Measurements from ENCODE around the gene DOCK2.
"Not testable (repeated sequence)": the region's sequence is repeated elsewhere in the genome, so short reads cannot be mapped to it uniquely, and the experiment has no call there.

Gene DOCK2

DNA sequence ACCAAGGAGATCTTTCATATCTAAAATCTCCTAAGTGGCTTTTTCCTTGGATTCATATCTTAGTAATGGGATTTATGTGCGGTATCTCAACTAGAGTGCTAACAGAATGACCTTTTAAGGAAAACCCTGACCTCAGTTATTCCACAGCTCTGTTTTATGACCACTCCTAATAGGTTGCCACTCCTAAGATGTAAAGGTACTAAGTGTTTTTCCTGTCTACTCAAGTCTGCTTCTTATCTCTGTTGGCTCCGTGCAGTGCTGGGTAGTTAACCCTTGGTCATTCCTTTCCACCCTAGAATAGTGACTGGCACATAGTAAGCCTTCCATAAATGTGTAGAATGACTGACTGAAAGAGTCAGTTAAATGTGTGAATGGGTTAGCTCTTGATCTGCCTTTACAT is 161.4 kb downstream of the DOCK2 start:
- DNase-seq = no peak

- DNase-seq = no peak
Observed at GRCh38 chr5:169798906-169799660, 162.0 kb downstream of the DOCK2 start.

- DNase-seq = no peak
Observed at GRCh38 chr5:169801324-169801777, 164.3 kb downstream of the DOCK2 start.

GRCh38 chr5:169801781-169802180 is 164.7 kb downstream of the DOCK2 start:
- no peak for DNase-seq

GRCh38 chr5:169803077-169803981 is 166.3 kb downstream of the DOCK2 start:
- DNase-seq = no peak

DNA sequence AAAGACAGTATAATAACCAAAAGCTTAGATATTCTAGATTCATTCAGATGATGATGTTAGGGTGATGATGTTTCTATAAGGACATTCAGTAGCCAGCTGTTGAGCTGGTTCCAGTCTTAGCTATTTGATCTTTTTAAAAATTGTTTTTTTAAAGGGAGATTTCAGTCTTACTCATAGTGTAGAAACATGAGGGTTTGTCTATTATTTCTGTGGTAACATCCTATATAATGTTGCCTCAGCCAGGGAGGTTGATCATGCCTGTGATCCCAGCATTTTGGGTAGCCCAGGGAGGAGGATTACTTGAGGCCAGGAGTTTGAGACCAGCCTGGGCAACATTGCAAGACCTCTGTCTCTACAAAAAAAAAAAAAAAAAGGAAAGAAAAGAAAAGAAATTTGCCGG is 167.8 kb downstream of the DOCK2 start:
- no peak for DNase-seq

GRCh38 chr5:169805527-169805934 is 168.5 kb downstream of the DOCK2 start:
- peak; percentile 59 to 62 for DNase-seq

- DNase-seq = no peak
Observed at GRCh38 chr5:169805937-169806700, 169.0 kb downstream of the DOCK2 start.

- DNase-seq = no peak
Observed at GRCh38 chr5:169808118-169808581, 171.1 kb downstream of the DOCK2 start.

- not testable (repeated sequence) for DNase-seq
Observed at GRCh38 chr5:169808880-169809279, 171.8 kb downstream of the DOCK2 start.

GRCh38 chr5:169809281-169809680 is 172.2 kb downstream of the DOCK2 start:
- DNase-seq = no peak

DNA sequence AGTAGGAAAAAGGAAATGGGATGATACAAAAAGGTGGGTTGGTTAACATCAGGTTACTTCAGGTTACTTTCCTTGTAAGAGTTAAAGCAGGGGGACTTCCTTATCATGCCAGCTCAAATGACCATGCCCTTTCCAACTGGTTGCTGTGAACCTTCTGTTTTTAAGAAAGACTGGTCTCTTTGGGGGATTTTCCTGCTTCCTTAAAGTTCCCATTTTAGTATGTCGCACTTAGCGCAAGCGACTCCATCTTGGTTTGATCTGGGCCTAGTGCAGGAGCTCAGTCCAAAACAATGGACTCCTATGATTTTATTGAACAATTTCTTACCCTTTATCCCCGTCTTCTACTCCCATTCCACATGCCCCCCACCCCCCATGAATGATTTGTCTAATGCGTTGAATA is 173.4 kb downstream of the DOCK2 start:
- no peak for DNase-seq

DNA sequence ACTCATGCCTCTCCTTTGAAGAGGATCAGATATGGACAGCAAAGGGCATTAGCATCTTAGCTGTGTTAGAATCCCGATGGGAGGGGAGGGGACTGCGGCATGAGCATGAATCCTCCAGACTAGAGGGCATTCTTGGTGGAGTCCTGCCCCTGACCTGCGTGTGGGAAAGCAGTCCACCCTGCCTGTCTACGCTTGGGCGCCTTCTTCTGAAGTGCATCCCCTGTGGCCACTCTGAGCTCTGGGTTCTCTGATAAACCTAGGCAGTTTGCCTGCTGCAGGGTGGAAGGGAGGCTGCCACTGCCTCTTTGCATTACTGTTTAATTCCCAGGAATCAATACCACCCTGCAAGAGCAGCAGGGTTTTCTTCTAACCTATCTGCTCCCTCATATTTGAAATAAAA is 173.9 kb downstream of the DOCK2 start:
- no peak for DNase-seq

- no peak for DNase-seq
Observed at GRCh38 chr5:169811680-169812079, 174.6 kb downstream of the DOCK2 start.

- DNase-seq = no peak
Observed at GRCh38 chr5:169812786-169813185, 175.7 kb downstream of the DOCK2 start.

- no peak for DNase-seq
Observed at GRCh38 chr5:169814045-169814444, 177.0 kb downstream of the DOCK2 start.

DNA sequence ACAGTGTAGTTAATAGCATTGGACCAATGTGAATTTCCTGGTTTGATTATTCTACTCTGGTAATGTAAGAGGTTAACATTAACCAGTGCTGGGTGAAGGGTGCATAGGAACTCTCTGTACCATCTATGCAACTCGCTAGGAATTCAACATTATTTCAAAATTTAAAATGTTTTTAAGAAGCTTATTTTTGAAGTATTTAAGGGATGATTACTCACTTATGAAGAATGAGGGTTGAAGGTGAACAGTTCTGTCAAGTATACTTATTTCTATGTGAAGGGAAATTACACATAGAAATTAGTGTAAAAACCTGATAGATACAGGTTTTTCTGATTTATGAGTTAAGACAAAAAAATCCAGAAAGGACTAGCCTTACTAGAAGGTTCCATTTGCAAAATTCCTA is 177.4 kb downstream of the DOCK2 start:
- no peak for DNase-seq

DNA sequence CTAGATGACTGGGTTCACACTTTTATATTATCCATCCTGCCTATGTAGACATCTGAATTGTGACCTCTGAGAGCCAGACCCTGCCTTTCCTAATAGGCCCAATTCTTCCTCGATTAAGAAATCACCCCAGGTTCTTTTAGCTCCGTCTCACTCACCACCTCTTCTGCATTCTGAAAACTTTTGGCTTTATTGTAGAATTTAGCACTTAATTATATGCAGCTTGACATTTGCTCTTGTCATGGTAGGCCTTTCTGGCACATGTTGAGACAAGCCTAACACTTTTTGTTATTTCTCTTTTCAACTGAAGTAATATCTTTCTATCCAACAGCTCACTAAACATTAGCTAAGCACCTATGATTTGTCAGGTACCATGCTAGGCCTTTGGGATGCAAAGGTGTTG is 180.0 kb downstream of the DOCK2 start:
- DNase-seq = no peak

DNA sequence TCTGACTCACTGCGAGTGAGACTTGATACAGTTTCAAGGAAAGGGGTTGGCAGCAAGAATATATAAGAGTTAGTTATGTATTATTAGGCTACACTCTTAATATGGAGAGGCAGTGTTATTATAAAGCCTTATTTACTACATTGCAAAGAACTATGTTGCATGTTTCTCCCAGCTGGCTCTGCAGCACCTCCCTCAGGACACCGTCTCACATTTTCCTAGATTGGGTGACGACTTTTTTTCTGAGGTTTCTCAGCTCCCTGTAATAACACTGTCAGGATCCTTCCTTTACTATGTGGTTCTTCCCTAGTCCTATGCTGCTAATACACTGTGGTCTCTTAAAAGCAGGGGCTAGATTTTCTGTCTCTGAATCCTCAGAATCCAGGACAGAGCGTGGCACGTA is 189.5 kb downstream of the DOCK2 start:
- no peak for DNase-seq

GRCh38 chr5:169827769-169828168 is 190.7 kb downstream of the DOCK2 start:
- DNase-seq = no peak

DNA sequence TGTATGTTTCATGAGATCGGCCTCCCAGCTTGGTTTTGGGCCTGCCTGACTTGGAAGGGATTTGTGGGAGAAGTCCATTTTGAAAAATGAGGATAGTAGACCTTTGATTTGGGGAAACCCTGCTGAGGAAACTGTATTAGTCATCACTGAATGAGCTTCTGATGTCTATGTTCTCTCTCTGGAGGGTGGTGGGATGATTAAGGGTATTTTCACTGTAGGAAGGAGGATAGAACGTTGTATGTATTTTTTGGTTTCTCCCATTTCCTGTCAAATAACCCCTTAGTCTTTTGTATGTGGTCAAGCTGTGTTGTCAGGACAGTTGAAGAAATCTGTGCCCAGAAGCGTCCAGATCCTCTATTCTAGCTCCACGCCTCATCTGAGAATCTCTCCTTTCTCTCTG is 191.3 kb downstream of the DOCK2 start:
- no peak for DNase-seq

GRCh38 chr5:169831331-169831730 is 194.3 kb downstream of the DOCK2 start:
- no peak for DNase-seq

- no peak for DNase-seq
Observed at GRCh38 chr5:169832304-169832703, 195.2 kb downstream of the DOCK2 start.
